Hypothalamus (tissue), 51 donors: ENCODE results near the gene KCNQ1.
A peak's percentile ranks its signal among the peaks of the same experiment; 100 is the strongest.

ENCODE experiments used
- DNase-seq, 51 donors: peaks; one replicate each; lab custom pipeline; 2025; lab: John Stamatoyannopoulos, UW

The KCNQ1 gene

GRCh38 chr11:2802389-2803185, 357.8 kb downstream of the KCNQ1 start:
- no peak for DNase-seq

DNA sequence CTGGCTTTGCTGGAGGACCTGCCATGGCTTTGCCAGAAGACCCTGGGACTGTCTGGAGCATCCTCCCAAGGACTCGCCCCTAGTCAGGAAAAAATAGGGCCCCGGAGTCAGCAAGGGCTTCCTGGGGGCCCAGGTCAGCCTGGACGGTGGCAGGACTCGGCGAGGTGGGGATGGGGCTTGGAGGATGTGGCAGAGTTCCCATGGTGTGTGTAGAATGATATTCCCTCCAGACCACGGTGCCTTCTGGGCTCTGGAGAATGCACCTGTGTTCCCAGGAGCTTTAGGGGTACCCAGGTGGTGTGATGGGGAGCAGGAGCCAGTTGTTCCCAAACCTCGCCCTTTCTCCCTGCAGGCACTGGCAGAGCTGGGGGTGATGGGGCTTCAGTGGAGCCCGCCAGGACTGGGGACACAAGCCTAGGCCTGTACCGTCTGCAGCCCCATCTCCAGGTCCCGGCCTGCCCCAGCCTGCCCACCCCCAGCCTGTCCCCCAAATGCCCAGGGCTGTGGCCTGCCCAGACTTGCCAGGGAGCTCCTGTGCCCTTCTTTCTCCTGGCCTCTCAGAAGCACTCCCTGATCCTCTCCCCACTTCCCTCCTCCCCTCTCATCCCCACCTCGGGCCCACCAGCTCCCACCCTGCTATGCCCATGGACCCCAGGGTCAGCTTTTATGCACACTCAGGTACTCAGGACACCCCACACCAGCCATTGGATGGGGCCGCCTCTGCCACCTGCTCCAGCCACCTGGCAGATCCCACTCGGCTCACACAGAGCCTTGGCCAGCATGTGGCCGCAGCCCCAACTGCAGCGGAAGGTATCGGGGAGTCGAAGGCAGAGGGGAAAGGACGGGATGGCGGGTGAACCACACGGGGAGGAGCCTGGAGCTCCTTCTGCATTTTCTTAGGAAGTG, 358.6 kb downstream of the KCNQ1 start:
- DNase-seq: no peak

DNA sequence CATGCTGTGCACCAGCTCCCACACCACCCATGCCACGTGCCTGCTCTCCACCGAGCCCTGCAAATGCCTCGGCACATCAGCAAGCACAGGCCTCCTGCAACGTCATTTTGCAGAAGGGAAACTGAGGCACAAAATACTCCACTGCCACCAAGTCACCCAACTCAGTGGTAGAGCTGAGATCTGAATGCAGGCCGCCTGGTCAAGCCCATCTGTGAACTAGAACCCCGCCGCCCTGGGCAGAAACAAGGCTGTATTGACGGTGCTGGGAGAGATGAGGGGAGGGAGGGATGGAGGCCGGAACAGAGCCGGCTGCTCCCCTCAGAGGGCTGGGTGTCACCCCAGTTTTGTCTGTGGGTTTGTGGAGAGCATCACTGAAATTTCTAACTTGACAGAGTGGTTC, 359.4 kb downstream of the KCNQ1 start:
- no peak for DNase-seq

DNA sequence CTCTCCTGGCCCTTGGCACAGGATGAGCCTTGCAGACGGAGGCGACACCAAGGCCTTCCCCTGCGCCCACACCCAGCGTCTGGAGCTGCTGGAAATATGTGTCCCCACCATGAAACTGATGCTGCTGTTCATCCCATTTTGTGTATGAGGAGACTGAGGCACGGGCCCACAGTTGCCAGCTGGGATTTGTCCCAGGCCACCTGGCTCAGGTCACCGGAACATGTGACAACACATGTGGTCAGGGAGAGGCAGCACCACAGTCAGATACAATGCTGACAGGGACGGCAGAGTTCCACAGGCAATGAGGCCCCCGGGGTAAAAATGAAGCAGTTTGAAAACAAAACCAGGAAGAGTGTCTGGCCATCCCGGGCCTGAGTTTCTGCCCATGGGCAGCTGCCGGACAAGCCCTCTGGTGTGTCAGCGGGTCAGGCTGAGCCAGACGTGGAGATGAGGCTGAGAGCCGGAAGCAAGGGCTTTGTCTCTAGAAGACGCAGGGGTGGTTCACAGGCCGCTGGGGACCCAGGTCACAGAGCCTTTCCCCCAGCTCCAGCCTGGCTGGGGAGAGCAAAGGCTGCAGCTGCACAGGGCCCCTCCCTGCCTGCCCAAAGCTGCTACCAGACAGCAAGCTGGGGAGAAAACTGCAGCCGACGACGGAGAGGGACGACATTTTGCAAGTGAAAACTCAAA, 360.0 kb downstream of the KCNQ1 start:
- peak in 2 of 51 donors; percentile 7 to 25 for DNase-seq

DNA sequence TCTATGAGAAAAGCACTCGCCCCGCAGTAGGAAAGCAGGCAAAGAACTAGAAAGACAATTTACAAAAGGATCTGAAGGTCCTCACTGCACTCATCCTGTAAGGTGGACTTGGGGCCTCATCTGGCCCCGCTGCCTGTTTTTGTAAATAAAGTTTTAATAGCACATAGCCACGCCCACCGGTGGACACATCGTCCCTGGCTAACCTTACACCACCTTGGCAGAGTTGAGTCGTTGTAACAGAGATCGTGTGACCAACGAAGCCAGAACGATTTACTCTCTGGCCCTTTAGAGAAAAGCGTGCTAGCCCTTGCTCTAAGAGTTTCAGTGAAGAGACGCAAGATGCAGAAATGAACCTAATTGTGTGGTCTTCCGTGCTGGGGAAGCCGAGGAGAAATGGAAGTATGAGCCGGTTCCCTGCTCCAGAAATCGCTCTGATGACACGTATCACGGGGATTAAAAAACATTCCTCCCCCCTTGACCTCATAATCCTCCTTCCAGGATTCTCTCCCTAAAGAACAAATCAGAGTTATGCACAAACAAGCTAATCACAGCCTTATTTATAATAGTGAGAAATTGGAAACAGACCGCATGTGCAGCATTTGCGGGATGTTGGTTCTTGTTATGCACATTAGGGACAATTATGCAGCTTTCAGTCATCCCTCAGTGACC, 360.7 kb downstream of the KCNQ1 start:
- DNase-seq: no peak

DNA sequence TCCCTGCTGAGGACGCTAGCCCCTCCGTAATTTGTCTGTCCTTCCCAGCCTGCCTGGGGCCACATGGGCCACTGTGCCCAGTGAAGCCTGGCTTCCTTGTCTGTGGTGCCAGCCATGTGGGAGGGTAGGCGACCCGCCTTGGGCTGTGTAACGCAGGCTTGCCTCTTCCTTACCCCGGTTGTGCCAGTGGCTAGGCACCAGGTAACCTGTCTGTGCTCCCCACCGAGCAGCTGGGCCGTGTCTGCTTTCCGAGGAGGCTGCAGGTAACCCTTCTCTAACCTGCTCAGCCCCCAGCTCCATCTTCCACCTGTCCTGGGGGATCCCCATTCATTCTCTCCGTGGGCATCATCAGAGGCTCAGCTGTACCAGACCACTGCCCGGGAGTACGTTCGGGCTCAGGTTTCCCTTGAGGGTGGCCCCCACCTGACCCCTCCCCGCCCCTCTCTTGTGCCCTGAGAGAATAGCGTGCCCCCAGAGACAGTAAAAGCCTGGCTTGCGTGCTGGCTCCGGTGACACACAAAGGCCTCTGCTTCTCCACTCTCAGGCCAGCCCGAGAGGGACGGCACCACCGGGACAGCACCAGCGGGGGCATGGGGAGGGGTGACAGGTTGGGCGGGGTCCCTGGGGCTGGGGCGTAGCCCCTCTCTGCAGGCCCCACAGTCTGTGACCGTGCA, 361.7 kb downstream of the KCNQ1 start:
- DNase-seq: no peak

DNA sequence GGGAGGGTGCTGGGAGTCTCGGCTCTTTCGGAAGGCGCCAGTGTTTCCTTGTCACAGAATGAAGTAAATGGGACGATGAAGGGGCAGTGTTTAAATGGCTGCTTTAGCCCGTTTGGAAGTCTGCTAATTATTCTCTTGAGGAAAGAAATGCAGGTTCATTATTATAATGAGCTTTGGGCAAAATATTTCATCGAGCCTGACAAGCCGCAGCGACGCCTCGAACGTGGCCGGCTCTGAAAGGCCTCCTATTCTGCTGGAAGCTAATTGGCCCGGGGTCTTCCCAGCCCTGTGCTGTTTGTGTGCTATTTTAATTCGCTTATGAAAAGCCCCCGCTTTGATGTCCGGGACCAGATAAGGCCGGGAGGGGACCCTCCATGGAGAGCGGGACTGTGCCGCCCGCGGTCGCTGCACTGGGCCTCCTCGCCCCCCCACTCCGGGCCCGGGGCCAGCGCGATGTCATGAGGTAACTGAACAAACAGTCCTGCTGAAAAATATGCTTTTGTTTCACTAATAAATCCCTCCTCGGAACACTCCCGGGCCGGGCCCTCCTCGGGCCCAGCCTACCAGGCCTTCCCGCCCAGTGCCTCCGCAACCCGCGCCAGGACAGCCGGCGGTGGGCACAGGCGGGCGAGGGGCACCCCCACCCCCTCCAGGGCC, 362.3 kb downstream of the KCNQ1 start:
- DNase-seq: peak in 22 of 51 donors; percentile 12 to 70 (median 28)

DNA sequence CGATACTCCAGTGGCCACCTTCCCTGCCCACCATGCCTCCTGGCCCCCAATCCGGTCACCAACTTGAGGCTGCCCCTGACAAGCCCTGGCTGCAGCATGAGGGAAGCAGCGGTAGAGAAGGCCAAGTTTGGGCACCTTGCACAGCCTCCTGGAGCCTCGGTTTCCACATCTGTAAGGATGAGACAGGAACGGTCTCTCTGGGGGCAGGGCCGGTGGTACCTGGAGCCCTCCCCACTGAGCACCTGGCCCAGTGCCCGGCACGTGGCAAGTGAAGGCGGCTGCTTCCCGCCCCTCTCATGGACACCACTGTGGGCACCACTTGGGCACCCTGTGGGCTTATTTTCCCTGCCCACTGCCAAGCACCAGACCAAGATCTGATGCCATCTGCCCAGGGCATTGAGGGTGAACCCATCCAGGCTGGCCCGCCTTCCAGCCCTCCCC, 363.0 kb downstream of the KCNQ1 start:
- DNase-seq: no peak

- peak in 1 of 51 donors; percentile 10 for DNase-seq
Measured at GRCh38 chr11:2808850-2809846, 364.3 kb downstream of the KCNQ1 start.

DNA sequence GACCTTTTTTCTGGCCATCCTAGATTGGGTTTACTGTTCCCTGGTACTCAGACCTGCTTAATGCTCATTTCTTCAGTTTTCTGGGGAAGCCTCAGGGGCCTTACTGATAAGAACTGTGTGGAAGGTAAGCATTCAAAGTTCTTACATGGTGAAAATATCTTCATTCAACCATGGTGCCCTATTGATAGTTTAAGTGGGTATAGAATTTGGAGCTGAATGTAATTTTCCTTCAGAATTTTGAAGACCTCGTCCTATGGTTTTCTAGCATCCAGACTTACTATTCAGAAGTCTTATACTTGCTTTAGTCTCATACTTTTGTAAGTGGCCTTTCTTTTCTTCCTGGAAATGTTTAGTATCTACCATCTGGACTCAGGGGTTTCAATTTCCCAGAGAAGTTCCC, 365.0 kb downstream of the KCNQ1 start:
- DNase-seq: no peak

GRCh38 chr11:2810411-2811205, 365.8 kb downstream of the KCNQ1 start:
- DNase-seq: no peak

GRCh38 chr11:2811206-2812091, 366.6 kb downstream of the KCNQ1 start:
- DNase-seq: no peak

GRCh38 chr11:2812371-2812991, 367.7 kb downstream of the KCNQ1 start:
- no peak for DNase-seq

- no peak for DNase-seq
Measured at GRCh38 chr11:2813141-2813908, 368.5 kb downstream of the KCNQ1 start.

DNA sequence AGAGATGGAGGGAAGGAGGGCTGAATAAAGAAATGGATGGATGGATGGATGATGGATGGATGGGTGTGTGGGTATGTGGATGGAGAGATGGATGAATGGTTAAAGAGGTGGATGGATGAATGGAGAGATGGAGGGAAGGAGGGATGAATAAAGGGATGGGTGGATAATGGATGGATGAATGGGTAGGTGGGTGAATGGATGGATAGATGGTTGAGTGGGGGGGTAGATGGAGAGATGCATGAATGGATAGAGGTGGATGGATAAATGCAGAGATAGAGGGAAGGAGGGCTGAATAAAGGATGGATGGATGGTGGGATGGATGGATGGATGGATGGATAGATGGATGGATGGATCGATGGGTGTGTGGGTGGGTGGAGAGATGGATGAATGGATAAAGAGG, 369.2 kb downstream of the KCNQ1 start:
- DNase-seq: no peak
